CD8-positive, alpha-beta memory T cell (primary cell): ENCODE measurements around the gene LRRC71. TPM values are rescaled to one million over a fixed set of nuclear protein-coding genes. Genes with fewer than 3 reads are reported as not detected.

Source experiments
- CTCF ChIA-PET: fragments of 350-600 bp; sonication (Branson Sonifier 250); formaldehyde crosslinking; loops from one replicate; lab custom pipeline; 2021; ENCODE audit warnings: antibody characterized with exemption; lab: Charles Lee
- POLR2A ChIA-PET: fragments of 350-600 bp; sonication (Branson Sonifier 250); formaldehyde crosslinking; loops from one replicate; lab custom pipeline; 2021; ENCODE audit warnings: antibody characterized with exemption; lab: Charles Lee
- DNase-seq, 5 donors: peaks; one replicate each; pipeline versions ENCODE4 v3.0.0 to v3.0.0-alpha.2; 2020 to 2022; ENCODE audit warnings: mixed read lengths in 1 of 5
- H3K27ac ChIP-seq: one replicate; pipeline ENCODE4 v1.7.0; 2013; ENCODE audit warnings: low read depth, mild to moderate bottlenecking, low read length, moderate library complexity
- H3K27me3 ChIP-seq: 2 replicates; pipeline ENCODE4 v1.7.0; 2013; ENCODE audit warnings: low read length, mild to moderate bottlenecking; ENCODE audit not compliant: insufficient read depth, poor library complexity, severe bottlenecking
- H3K36me3 ChIP-seq: 2 replicates; pipeline ENCODE4 v1.7.0; 2013; ENCODE audit warnings: mild to moderate bottlenecking, low read length, moderate library complexity; ENCODE audit not compliant: insufficient read depth
- H3K4me1 ChIP-seq: 2 replicates; pipeline ENCODE4 v1.7.0; 2013; ENCODE audit warnings: mild to moderate bottlenecking, low read length, moderate library complexity; ENCODE audit not compliant: insufficient read depth
- H3K4me3 ChIP-seq: 2 replicates; pipeline ENCODE4 v1.7.0; 2013; ENCODE audit warnings: mild to moderate bottlenecking, low read length
- H3K9me3 ChIP-seq: 2 replicates; pipeline ENCODE4 v1.7.0; 2013; ENCODE audit warnings: mild to moderate bottlenecking, low read length
- H3K27ac Mint-ChIP-seq, 8 donors: one replicate each; pipeline ENCODE4 v1.8.0; 2020 to 2021; ENCODE audit warnings: mixed read lengths in 8 of 8, mild to moderate bottlenecking in 6 of 8, inconsistent platforms in 3 of 8, moderate library complexity in 3 of 8
- H3K27me3 Mint-ChIP-seq, 2 donors: one replicate each; pipeline ENCODE4 v1.8.0; 2020 to 2021; ENCODE audit warnings: mixed read lengths in 2 of 2, mild to moderate bottlenecking in 1 of 2, moderate library complexity in 1 of 2
- H3K36me3 Mint-ChIP-seq, 3 donors: one replicate each; pipeline ENCODE4 v1.8.0; 2020 to 2021; ENCODE audit warnings: mixed read lengths in 3 of 3, inconsistent platforms in 1 of 3, mild to moderate bottlenecking in 1 of 3
- H3K4me1 Mint-ChIP-seq, 3 donors: one replicate each; pipeline ENCODE4 v1.8.0; 2020 to 2021; ENCODE audit warnings: mixed read lengths in 3 of 3, inconsistent platforms in 1 of 3, mild to moderate bottlenecking in 1 of 3
- H3K4me3 Mint-ChIP-seq, 7 donors: one replicate each; pipeline ENCODE4 v1.8.0; 2020 to 2021; ENCODE audit warnings: mixed read lengths in 7 of 7, mild to moderate bottlenecking in 6 of 7, moderate library complexity in 4 of 7, inconsistent platforms in 2 of 7
- H3K9me3 Mint-ChIP-seq, 5 donors: one replicate each; pipeline ENCODE4 v1.8.0; 2020 to 2022; ENCODE audit warnings: mixed read lengths in 5 of 5, mild to moderate bottlenecking in 3 of 5, moderate library complexity in 2 of 5, inconsistent platforms in 1 of 5
- polyA plus RNA-seq: library from polyadenylated mRNA; unstranded; fragments of 300-500 nt; fragmentation: Illumina TruSeq; gene quantifications from one replicate; pipeline ENCODE4 v1.2.3, GENCODE V29; 2021
- total RNA-seq, 2 experiments: library from RNA; stranded (reverse); gene quantifications; one replicate each; pipeline ENCODE4 v1.2.3, GENCODE V29; 2021

The LRRC71 gene
- total and polyA plus RNA-seq, 3 experiments from 2014 or later, result not detected

DNA sequence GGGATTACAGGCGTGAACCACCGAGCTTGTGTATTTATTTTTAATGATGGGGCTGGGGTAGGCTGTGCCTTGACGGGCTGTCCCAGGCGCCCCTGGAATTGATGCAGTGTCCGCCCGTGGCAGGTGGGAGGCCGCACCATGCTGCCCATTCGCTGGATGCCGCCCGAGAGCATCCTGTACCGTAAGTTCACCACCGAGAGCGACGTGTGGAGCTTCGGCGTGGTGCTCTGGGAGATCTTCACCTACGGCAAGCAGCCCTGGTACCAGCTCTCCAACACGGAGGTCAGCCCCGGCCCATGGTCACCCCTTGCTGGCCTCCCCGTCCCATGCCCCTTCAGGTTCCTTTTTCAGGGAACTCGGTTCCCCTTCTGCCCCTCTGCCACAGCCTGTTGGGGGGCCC, 40.6 kb upstream of the LRRC71 start:
- CTCF ChIA-PET, result no interaction called here
- Histone ChIP-seq H3K27ac (no peak overlapping the region), H3K27me3 (no peaks in the 10 kb centered on the region), H3K4me1 (no peaks in the 10 kb centered on the region), H3K36me3 (no peaks in the 10 kb centered on the region), H3K4me3 (no peak overlapping the region), H3K9me3 (no peaks in the 10 kb centered on the region)
- no peaks in the 10 kb centered on the region for H3K9me3 Mint-ChIP-seq
- H3K4me3 Mint-ChIP-seq, result no peak overlapping the region
- H3K27ac Mint-ChIP-seq, result no peak overlapping the region
- POLR2A ChIA-PET, result no interaction called here
- no peak for DNase-seq
- no peaks in the 10 kb centered on the region for H3K4me1 Mint-ChIP-seq
- peaks cover 17 to 54% of the 10 kb centered on the region in 2 donors for H3K27me3 Mint-ChIP-seq
- H3K36me3 Mint-ChIP-seq, result no peaks in the 10 kb centered on the region

DNA sequence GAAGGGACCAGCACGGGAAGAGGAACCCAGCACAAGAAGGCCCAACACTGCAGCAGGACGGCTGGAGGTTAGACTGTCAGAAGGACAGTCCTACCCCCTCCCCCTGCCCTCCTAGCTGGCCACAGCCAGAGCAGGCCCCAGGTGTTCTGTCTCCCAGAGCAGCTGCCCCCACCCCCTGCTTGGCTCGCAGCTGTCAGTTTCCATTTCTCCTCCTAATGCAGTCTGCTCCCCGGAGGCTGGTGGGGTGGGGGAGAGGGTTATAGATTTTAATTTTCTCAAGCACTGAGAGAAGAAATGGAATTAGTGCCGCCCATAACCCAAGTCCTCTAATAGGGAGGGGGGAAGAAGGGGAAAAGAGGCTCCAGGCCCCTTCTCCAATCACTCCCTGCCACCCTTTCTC, 40.0 kb upstream of the LRRC71 start:
- no peak overlapping the region for H3K27ac Mint-ChIP-seq
- H3K4me3 Mint-ChIP-seq, result no peak overlapping the region
- no peaks in the 10 kb centered on the region for H3K4me1 Mint-ChIP-seq
- no peaks in the 10 kb centered on the region for H3K36me3 ChIP-seq
- no peaks in the 10 kb centered on the region for H3K4me1 ChIP-seq
- POLR2A ChIA-PET, result no interaction called here
- no peaks in the 10 kb centered on the region for H3K27me3 ChIP-seq
- DNase-seq, result no peak
- H3K4me3 ChIP-seq, result no peak overlapping the region
- H3K36me3 Mint-ChIP-seq, result no peaks in the 10 kb centered on the region
- no peak overlapping the region for H3K27ac ChIP-seq
- H3K9me3 ChIP-seq, result no peaks in the 10 kb centered on the region
- CTCF ChIA-PET, result interaction anchor here (1.4 kb wide), 1 partner anchor 9 kb away, joined by 8 read pairs; no protein-coding TSS in a partner anchor
- H3K9me3 Mint-ChIP-seq, result no peaks in the 10 kb centered on the region
- H3K27me3 Mint-ChIP-seq, result peaks cover 15 to 52% of the 10 kb centered on the region in 2 donors

DNA sequence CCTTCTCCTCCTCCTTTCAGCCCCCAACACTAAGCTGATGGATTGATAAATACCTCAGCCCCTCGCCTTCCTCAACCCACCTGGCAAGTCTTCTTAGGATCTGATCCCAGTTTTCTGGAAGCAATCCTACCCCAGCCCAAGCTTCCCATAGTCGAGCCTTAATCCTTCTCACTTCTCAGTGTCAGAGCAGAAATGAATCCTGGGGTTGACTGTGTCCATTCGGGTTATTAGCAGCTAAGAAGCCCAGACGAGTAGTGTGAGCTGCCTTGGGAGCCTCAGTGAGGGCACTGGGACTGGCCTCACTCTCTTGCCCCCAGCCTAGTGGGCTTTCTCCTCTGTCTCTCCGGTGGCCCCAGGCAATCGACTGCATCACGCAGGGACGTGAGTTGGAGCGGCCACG, 39.3 kb upstream of the LRRC71 start:
- Mint-ChIP-seq H3K27me3 (peaks cover 17 to 57% of the 10 kb centered on the region in 2 donors), H3K4me3 (no peak overlapping the region), H3K9me3 (no peaks in the 10 kb centered on the region), H3K4me1 (no peaks in the 10 kb centered on the region), H3K27ac (peak overlapping the region in 1 of 8 donors; percentile 66), H3K36me3 (no peaks in the 10 kb centered on the region)
- ChIA-PET POLR2A (no interaction called here), CTCF (interaction anchor here (1.2 to 1.4 kb wide), 2 partner anchors 9 to 11 kb away, joined by 3 to 8 read pairs; no protein-coding TSS in a partner anchor)
- no peak overlapping the region for H3K4me3 ChIP-seq
- H3K27ac ChIP-seq, result no peak overlapping the region
- no peaks in the 10 kb centered on the region for H3K9me3 ChIP-seq
- no peak for DNase-seq
- no peaks in the 10 kb centered on the region for H3K36me3 ChIP-seq
- no peaks in the 10 kb centered on the region for H3K27me3 ChIP-seq
- no peaks in the 10 kb centered on the region for H3K4me1 ChIP-seq

DNA sequence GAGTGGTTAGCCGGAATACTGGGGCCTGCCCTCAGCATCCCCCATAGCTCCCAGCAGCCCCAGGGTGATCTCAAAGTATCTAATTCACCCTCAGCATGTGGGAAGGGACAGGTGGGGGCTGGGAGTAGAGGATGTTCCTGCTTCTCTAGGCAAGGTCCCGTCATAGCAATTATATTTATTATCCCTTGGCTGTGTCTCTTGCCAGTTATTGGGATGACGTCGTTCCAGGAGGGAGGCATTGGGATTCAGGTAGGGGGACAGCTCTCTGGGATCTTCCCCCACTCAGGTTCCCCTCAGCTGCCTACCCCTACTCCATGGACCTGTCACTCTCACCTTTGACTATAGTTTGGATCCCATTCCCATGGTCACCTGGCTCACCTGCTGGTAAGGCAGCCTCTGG, 38.8 kb upstream of the LRRC71 start:
- no peaks in the 10 kb centered on the region for H3K27me3 ChIP-seq
- ChIA-PET POLR2A (no interaction called here), CTCF (interaction anchor here (1.2 to 1.4 kb wide), 2 partner anchors 8 to 10 kb away, joined by 3 to 8 read pairs; no protein-coding TSS in a partner anchor)
- no peak for DNase-seq
- H3K36me3 ChIP-seq, result no peaks in the 10 kb centered on the region
- no peak overlapping the region for H3K4me3 ChIP-seq
- H3K4me1 ChIP-seq, result no peaks in the 10 kb centered on the region
- no peaks in the 10 kb centered on the region for H3K9me3 ChIP-seq
- Mint-ChIP-seq H3K4me1 (no peaks in the 10 kb centered on the region), H3K27me3 (peaks cover 19 to 58% of the 10 kb centered on the region in 2 donors), H3K9me3 (peaks cover 0 to 2% (median 0%) of the 10 kb centered on the region in 5 donors), H3K36me3 (no peaks in the 10 kb centered on the region), H3K4me3 (no peak overlapping the region), H3K27ac (no peak overlapping the region)
- H3K27ac ChIP-seq, result no peak overlapping the region

DNA sequence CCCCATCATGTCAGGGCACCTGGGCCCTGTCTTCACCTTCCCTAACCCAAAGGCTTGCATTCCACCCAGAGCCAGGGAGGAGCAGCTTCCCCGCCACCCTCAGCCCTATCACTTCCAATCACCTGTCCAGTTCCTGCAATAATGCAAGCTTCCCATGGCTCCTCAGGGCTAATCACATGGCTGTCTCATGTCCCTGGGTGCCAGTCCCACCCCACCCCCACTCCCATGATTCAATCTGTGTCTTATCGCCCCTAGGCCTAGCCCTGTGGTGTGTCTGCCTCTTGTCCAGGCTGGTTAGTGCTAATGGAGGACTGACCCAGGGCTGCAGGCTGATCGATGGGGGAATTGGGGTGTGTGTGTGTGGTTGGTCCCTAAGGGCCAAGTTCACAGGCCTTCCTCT, 37.9 kb upstream of the LRRC71 start:
- H3K4me1 ChIP-seq, result no peaks in the 10 kb centered on the region
- H3K36me3 ChIP-seq, result no peaks in the 10 kb centered on the region
- Mint-ChIP-seq H3K27me3 (peaks cover 19 to 59% of the 10 kb centered on the region in 2 donors), H3K36me3 (no peaks in the 10 kb centered on the region), H3K4me3 (no peak overlapping the region), H3K27ac (no peak overlapping the region), H3K4me1 (no peaks in the 10 kb centered on the region), H3K9me3 (peaks cover 0 to 2% (median 0%) of the 10 kb centered on the region in 5 donors)
- H3K27me3 ChIP-seq, result no peaks in the 10 kb centered on the region
- ChIA-PET POLR2A (no interaction called here), CTCF (no interaction called here)
- no peak overlapping the region for H3K4me3 ChIP-seq
- no peaks in the 10 kb centered on the region for H3K9me3 ChIP-seq
- no peak for DNase-seq
- no peak overlapping the region for H3K27ac ChIP-seq

DNA sequence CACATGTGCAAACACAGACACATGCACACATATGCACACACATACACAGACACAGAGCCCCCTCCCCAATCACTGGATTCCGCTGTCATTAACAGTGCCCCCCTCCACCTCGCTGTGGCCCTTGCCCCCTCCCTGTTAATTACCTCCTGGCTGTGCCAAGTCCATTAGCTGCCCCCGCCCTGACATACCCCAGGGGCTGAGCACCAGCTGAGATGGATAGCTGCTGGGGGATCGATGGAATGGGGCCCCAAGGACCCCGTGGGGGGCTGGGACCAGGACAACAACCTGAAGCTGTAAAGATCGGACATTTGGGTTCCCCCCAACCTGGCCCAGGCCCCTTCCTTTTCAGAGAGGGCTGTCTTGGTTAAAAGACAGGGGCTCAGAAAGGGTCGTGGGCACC, 36.5 kb upstream of the LRRC71 start:
- H3K9me3 Mint-ChIP-seq, result peaks cover 0 to 2% (median 0%) of the 10 kb centered on the region in 5 donors
- ChIA-PET POLR2A (no interaction called here), CTCF (interaction anchor here (1.0 kb wide), 1 partner anchor 46 kb away, joined by 3 read pairs; no protein-coding TSS in a partner anchor)
- H3K27me3 Mint-ChIP-seq, result peaks cover 19 to 58% of the 10 kb centered on the region in 2 donors
- no peaks in the 10 kb centered on the region for H3K27me3 ChIP-seq
- H3K4me3 ChIP-seq, result no peak overlapping the region
- no peak for DNase-seq
- no peak overlapping the region for H3K4me3 Mint-ChIP-seq
- no peak overlapping the region for H3K27ac ChIP-seq
- H3K9me3 ChIP-seq, result no peaks in the 10 kb centered on the region
- peak overlapping the region in 1 of 8 donors; percentile 84 for H3K27ac Mint-ChIP-seq
- no peaks in the 10 kb centered on the region for H3K36me3 ChIP-seq
- no peaks in the 10 kb centered on the region for H3K4me1 Mint-ChIP-seq
- H3K4me1 ChIP-seq, result no peaks in the 10 kb centered on the region
- H3K36me3 Mint-ChIP-seq, result peaks cover 0 to 2% (median 0%) of the 10 kb centered on the region in 3 donors

DNA sequence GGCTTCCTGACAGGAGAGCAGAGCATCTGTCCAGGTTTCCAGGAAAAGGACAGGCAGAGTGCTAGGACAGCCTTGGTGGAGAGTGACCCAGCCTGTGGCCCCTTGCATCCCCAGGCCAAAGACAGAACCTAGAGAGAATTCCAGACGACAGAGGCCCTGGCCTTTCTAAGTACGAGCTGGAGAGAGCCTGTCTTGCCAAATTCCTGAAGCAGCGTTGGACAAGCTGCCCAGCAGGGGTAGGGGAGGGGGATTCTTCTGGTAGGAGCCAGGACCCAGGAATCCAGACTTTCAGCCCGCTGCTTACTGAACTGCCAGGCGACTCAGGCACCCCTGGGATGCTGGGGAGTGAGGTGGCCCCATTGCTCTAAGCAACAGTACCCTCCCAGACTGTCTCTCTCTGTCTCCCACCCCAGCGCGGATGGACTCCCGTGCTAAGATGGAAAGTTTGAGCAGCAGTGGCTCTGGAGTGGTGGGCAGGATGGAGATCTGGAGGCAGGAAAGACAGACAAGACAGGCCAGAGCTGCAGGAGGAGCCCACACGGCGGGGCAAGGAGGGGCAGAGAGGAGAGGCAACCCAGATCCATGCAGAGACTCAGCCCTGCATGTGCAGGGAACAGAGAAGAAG, 35.8 kb upstream of the LRRC71 start:
- Histone ChIP-seq H3K9me3 (no peaks in the 10 kb centered on the region), H3K27ac (no peak overlapping the region), H3K36me3 (no peaks in the 10 kb centered on the region), H3K27me3 (no peaks in the 10 kb centered on the region), H3K4me1 (no peaks in the 10 kb centered on the region), H3K4me3 (no peak overlapping the region)
- no peaks in the 10 kb centered on the region for H3K4me1 Mint-ChIP-seq
- ChIA-PET CTCF (interaction anchor here (1.5 kb wide), 1 partner anchor 24 kb away, joined by 6 read pairs; the partner anchor contains the start of gene NTRK1), POLR2A (no interaction called here)
- H3K36me3 Mint-ChIP-seq, result peaks cover 0 to 3% (median 0%) of the 10 kb centered on the region in 3 donors
- no peak overlapping the region for H3K27ac Mint-ChIP-seq
- H3K27me3 Mint-ChIP-seq, result peaks cover 19 to 63% of the 10 kb centered on the region in 2 donors
- DNase-seq, result no peak
- no peak overlapping the region for H3K4me3 Mint-ChIP-seq
- peaks cover 0 to 2% (median 0%) of the 10 kb centered on the region in 5 donors for H3K9me3 Mint-ChIP-seq

DNA sequence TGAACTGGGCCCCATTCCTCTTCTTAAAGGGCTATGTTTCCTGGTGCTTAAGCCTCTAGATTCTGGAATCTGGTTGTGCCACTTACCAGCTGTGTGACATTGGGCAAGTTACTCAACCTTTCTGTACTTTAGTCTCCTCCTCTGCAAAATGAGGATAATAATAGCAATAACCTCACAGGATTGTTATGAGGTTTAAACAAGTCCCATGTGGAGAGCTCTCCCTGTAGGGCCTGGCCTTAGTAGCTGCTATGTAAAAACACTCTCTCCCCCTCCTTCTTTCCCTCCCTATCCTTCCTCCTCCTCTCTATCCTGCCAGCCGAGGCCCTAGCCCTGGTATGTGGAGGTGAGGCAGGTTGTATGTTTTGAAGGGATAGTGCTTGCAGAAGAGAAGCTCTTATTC, 35.1 kb upstream of the LRRC71 start:
- Histone ChIP-seq H3K27ac (no peak overlapping the region), H3K9me3 (no peaks in the 10 kb centered on the region), H3K36me3 (no peaks in the 10 kb centered on the region), H3K4me1 (no peaks in the 10 kb centered on the region), H3K4me3 (no peak overlapping the region), H3K27me3 (no peaks in the 10 kb centered on the region)
- CTCF ChIA-PET, result interaction anchor here (1.5 kb wide), 1 partner anchor 25 kb away, joined by 6 read pairs; the partner anchor contains the start of gene NTRK1
- POLR2A ChIA-PET, result interaction anchor here (0.5 kb wide), 1 partner anchor 390 kb away, joined by 3 read pairs; no protein-coding TSS in a partner anchor
- peaks cover 0 to 3% (median 0%) of the 10 kb centered on the region in 3 donors for H3K36me3 Mint-ChIP-seq
- H3K4me1 Mint-ChIP-seq, result peaks cover 0 to 3% (median 2%) of the 10 kb centered on the region in 3 donors
- no peak for DNase-seq
- no peak overlapping the region for H3K27ac Mint-ChIP-seq
- peaks cover 20 to 63% of the 10 kb centered on the region in 2 donors for H3K27me3 Mint-ChIP-seq
- H3K9me3 Mint-ChIP-seq, result peaks cover 0 to 2% (median 0%) of the 10 kb centered on the region in 5 donors
- no peak overlapping the region for H3K4me3 Mint-ChIP-seq
